GM13977 (cell line): Measurements from ENCODE around the gene RBM41.

ENCODE experiments used
- DNase-seq: peaks from one replicate; pipeline ENCODE4 v3.0.0; 2012; ENCODE audit warnings: low spot score
- in situ Hi-C: fragments of 300-500 bp; cut with MboI; formaldehyde crosslinking; loops from one replicate; pipeline ENCODE4 v1.12.0; 2022; ENCODE audit warnings: low sequenced_read_pairs, low pct_unique_long_range_greater_than_20kb, mixed read lengths, inconsistent platforms; ENCODE audit not compliant: unreplicated experiment
- TF ChIP-seq, protein P1 (sequence below): IDR thresholded peaks from 2 replicates; pipeline ENCODE4 v1.5.1; 2012; ENCODE audit warnings: mild to moderate bottlenecking, control low read depth; ENCODE audit not compliant: insufficient read depth; ENCODE audit errors: extremely low read depth, missing control alignments

RBM41 gene

DNA sequence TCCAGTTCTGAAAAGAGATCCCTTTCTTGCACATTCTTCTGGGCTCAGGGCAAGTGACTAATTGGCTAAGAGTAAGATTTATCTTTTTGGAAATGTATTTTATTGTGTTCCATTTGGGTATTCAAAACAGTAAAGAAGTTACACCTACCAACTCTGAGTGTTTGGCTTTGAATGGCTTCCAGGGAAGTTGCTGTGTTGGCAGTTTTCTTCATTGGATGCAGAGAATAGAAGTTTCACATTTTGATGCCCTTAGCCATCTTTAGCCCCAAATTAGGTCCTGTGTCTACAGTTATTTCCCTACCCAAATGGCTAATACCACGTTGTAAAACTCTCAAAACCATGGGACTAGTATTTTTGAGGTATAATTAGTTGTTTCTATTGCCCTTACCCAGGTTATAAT is 88.9 kb downstream of the RBM41 start:
- in situ Hi-C loops, result no loop called here
- DNase-seq, result no peak
- TF ChIP-seq, protein P1, sequence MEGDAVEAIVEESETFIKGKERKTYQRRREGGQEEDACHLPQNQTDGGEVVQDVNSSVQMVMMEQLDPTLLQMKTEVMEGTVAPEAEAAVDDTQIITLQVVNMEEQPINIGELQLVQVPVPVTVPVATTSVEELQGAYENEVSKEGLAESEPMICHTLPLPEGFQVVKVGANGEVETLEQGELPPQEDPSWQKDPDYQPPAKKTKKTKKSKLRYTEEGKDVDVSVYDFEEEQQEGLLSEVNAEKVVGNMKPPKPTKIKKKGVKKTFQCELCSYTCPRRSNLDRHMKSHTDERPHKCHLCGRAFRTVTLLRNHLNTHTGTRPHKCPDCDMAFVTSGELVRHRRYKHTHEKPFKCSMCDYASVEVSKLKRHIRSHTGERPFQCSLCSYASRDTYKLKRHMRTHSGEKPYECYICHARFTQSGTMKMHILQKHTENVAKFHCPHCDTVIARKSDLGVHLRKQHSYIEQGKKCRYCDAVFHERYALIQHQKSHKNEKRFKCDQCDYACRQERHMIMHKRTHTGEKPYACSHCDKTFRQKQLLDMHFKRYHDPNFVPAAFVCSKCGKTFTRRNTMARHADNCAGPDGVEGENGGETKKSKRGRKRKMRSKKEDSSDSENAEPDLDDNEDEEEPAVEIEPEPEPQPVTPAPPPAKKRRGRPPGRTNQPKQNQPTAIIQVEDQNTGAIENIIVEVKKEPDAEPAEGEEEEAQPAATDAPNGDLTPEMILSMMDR, result no peak

DNA sequence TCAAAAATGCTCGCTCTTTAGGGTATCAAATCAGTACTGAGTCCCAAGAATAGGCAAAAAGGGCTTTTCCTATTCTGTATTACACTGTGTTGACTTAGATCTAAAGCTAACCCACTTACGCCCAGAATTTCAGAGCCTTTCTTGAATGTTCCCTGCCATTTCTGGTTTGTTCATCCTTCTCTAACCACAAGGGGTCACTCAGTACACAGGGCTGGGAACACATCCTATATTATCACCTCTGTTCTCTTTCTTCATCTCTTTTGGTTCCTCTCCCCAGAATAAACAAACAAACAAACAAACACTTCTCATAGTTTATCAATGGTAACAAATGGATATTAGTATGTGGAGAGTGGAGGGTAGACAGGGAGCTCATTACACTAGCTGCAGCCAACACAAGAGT is 93.1 kb downstream of the RBM41 start:
- TF ChIP-seq, protein P1, result peak; percentile 54
- in situ Hi-C loops, result no loop called here
- DNase-seq, result peak; percentile 24

DNA sequence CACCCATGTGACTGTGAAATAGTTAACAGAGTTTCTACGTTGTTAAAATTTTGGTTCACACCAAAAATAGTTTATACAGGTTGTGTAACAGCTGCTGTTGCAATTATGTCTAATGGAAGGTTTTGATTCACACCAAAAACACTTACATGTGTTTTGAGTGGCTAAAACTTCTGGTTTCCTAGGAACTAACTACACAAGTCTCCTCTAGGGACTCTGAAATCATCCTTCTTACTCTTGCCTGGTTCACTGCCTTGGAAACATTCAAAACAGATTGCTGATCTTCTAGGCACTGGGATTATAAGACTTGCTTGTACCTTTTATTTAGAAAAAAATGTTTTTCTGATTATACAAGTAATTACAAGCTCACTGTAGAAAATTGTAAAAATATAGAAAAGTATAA is 103.7 kb downstream of the RBM41 start:
- in situ Hi-C loops, result no loop called here
- TF ChIP-seq, protein P1, result no peak
- DNase-seq, result no peak
